Activated CD4-positive, alpha-beta T cell treated with anti-CD3 and anti-CD28 coated beads for 48 hours (primary cell): ENCODE measurements around the gene TMEM98.
A peak's percentile ranks its signal among the peaks of the same experiment; 100 is the strongest.
"Not testable (repeated sequence)": the region's sequence is repeated elsewhere in the genome, so short reads cannot be mapped to it uniquely, and the experiment has no call there.

Experiments
- DNase-seq: peaks from one replicate; pipeline ENCODE4 v3.0.0-alpha.2; 2020

Gene TMEM98

GRCh38 chr17:32927724-32928585, at the start of gene TMEM98:
TMEM98 (plus strand) TSS chr17:32928153; CDS start chr17:32931529, 3,376 bp downstream.
- peak; percentile 10 for DNase-seq

DNA sequence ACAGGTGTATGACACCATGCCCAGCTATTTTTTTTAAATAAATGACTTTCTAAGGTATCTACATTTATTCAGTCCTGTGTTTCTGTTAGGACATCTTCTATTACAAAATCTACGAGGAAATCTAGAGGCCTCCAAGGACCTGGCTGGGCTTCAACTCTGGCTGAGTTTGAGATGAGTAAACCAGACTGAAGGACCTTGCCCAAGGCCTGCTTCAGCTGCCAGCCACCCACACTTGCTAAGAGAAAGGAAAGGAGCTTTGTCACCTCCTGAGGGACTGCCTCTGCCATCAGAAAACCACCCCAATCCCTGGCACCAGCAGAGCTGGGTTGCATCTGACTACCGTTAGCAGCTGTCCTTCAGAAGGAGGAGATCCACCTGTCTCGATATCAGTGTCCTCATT, 49.7 kb upstream of the TMEM98 start:
- no peak for DNase-seq

GRCh38 chr17:32879134-32879533, 48.8 kb upstream of the TMEM98 start:
- DNase-seq: no peak

DNA sequence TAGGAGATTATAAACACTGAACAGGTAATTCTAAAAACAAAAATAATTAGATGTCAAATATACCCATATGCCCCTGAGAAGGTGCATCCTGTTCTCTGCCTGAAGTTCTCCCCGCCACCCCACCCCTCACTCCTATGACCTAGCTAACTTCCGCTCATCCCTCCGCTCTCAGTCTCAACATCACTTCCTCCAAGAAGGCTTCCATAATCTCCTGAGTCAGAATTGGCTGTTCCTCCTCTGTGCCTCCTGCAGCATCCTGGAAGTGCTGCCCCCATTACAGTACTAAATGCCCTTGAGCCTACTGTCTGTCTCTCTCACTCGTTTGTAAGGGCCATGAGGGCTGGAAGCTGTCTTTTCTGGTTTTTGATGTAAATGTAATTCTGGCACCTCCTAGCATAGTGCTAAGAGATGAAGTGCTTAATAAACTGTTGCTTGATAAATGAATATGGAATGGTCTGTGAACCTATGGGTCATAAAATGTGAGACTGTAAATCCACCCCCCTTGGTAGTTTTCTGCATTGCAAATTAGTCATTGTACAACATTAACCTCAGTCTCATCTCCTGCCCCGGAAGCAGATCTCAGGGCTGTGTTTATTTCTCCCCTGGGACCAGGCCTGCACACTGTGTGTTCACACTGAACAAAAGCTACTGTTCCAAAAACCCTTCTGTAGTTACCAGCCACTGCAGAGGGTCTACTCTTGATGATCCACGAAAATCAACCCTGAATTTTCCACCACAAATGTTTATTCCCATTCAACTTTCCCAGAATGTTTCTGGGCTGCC, 47.1 kb upstream of the TMEM98 start:
- no peak for DNase-seq

- DNase-seq: no peak
These were observed 45.9 kb upstream of the TMEM98 start for GRCh38 chr17:32882029-32882428.

GRCh38 chr17:32882734-32883133, 45.2 kb upstream of the TMEM98 start:
- peak; percentile 52 for DNase-seq

GRCh38 chr17:32886951-32887350, 41.0 kb upstream of the TMEM98 start:
- not testable (repeated sequence) for DNase-seq

GRCh38 chr17:32887410-32887809, 40.5 kb upstream of the TMEM98 start:
- DNase-seq: not testable (repeated sequence)

DNA sequence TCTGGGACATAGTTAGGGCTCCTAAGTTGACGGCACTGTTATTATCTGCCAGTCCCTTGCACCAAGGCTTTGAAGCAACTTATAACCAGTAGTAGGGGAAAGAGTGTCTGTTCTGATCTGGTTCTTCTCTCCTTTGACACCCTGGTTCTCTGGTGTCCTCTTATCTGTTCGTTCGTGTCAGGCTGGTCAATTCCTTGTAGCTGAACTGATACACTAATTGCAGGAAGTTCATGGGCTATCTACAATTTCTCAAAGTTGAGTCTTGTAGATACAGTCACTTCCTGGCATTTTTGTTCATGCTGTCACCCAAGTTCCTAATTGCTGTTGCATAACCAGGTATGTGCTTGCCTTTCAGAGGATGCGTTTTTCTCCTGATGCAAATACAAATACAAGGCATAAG, 33.7 kb upstream of the TMEM98 start:
- DNase-seq: no peak

GRCh38 chr17:32896647-32897258, 31.2 kb upstream of the TMEM98 start:
- DNase-seq: no peak

- no peak for DNase-seq
These were observed 28.5 kb upstream of the TMEM98 start for GRCh38 chr17:32899236-32900013.

DNA sequence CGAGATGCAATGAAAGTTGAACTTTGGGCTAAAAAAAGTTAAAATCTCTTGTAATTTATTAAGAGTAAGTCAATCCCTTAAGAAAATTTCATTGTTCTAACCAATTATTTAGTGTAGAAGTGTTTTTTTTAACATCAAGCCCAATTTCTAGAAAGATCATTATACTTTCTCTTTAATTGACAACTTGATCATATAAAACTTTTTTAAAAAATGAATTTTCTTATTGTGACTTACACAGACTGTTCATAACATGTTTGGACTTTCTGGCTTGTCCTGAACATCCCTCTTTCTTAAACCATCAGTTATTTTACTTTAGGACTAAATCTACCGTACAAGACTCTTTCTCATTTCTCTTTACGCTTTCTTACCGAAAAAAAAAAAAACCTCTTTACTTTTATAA, 26.2 kb upstream of the TMEM98 start:
- DNase-seq: no peak

DNA sequence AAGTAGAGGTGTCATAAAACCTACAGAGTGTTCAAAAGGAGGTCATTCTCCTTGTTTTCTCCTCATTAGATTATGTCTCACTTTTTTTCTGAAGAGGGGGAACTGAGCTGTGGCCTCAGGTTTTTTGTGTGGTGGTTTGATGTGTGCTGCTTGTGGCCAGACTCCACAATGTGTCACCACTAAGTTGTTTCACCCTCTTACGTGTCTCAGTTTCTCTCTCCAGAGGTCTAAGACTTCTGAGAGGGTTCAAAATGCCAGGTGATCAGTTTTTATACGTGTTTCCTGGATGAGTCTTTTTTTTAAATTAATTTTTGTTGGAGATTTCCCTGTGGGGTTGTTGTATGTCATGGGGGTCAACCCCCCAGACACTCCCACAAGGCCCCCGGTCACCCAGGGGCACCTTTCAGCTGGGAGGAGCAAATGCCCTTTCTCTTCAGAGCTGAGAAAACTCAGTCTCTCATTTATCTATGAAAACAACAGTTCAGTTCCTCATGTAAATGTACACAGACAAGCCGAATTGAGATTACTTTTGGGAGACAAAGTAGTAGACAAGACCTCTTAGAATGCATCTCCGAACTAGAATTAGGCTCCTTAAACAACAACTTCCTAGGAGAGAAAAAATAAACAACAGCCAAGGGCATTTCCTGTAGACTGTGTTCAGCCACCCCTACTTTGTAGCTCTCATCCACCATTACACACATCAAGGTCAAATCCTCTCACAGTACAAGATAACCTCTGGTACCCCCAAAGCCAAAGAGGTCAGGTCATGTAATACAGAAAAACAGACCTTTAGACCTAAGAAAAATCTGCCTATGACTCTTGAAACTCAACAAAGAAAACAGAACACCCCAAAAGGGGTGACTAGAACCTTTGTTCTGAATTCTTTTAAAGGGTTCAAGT, 23.9 kb upstream of the TMEM98 start:
- peak; percentile 29 for DNase-seq

DNA sequence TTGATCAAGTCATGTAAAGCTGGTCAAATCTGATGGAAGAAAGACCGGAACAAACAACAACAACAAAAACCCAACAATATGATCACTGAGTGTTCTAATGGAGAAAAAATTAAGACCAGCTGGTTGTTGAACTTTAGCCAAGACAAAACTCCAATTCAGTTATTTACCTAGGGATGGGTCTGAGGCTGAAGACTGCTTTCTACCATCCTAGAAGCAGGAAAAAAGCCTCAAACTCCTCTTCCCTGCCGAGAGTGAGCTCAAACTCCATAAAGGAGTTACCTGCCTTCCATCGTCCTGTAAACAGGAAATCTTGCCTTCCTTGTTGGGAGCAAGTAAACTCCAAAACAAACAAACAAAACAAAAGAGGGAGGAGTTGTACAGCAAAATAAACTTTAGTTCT, 23.1 kb upstream of the TMEM98 start:
- DNase-seq: no peak

DNA sequence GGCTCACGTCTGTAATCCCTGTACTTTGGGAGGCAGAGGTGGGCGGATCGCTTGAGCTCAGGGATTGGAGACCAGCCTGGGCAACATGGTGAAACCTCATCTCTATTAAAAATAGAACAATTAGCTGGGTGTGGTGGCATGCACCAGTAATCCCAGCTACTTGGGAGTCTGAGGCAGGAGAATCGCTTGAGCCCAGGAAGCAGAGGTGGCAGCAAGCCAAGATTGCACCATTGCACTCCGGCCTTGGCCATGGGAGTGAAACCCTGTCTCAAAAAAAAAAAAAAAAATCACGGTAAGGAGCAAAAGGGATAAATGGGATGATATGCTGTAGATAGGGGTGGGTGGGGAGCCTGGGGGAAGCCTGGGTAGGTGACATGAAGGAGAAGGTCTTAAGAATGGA, 20.4 kb upstream of the TMEM98 start:
- DNase-seq: no peak

DNA sequence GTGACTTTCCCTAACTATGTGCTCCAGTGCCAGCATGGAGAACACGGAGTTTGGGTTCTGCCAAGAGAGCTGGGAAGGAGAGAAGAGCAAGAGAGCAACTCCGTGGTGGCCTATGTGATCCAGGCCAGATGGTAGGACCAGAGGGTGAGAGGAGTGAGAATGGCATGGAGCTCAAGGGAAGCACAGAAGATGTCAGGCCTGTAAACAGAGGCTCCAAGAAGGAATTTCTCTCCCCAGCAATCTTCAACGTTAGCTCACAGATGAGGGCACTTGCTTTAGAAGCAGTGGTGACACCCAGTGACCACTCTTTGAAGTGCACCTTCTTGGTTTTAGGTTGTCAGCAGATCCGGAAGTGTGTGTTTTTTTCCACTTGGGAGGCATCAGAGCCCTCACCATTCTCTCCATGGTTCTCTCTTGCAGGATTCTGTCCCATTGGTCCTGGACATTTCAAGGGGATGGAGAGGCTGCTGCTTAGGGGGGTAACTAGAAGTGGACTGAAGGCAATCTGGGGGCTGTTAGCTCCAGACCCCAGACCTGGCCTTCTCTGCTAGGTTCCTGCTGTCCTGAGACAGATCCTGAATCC, 18.1 kb upstream of the TMEM98 start:
- peak; percentile 73 for DNase-seq

DNA sequence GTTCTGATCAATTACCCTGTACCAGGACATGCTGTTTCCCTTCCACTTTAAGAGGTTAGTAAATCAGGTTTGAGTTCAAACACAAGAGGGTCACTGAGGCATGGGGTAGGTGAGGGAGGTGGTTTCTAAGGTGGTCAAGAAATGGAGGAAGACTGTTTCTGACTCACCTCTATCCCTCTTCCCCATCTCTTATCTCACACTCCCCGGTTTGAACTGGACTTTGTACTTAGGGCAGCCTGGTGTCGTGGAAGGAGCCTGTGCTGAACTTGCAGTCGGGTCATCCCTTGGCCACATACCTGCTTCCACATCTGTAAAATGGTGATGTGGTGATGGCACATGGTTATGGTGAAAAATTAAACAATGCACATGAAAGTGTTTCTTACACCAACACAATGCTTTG, 17.2 kb upstream of the TMEM98 start:
- no peak for DNase-seq

- DNase-seq: no peak
These were observed 15.6 kb upstream of the TMEM98 start for GRCh38 chr17:32912218-32912897.

GRCh38 chr17:32913593-32913992, 14.4 kb upstream of the TMEM98 start:
- no peak for DNase-seq

DNA sequence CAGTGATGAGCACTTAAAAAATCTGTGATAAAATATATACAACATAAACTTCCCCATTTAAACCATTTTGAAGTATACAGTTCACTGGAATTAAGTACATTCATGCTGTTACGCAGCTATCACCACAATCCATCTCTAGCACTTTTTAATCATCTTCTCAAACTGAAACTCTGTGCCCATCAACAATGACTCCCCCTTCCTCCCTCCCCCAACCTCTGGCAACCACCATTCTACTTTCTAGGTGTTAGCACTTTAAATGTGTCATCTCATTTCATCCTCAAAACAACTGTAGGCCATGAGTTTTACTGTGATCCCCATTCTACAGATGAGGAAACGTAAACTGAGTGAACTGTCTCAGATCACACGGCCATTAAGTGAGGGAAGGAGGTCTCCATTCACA, 13.8 kb upstream of the TMEM98 start:
- peak; percentile 49 for DNase-seq

GRCh38 chr17:32915245-32915644, 12.7 kb upstream of the TMEM98 start:
- DNase-seq: no peak
